ENCODE data around the gene RNF157.
"Not testable (repeated sequence)": the region's sequence is repeated elsewhere in the genome, so short reads cannot be mapped to it uniquely, and the experiment has no call there.

Gene RNF157

DNA sequence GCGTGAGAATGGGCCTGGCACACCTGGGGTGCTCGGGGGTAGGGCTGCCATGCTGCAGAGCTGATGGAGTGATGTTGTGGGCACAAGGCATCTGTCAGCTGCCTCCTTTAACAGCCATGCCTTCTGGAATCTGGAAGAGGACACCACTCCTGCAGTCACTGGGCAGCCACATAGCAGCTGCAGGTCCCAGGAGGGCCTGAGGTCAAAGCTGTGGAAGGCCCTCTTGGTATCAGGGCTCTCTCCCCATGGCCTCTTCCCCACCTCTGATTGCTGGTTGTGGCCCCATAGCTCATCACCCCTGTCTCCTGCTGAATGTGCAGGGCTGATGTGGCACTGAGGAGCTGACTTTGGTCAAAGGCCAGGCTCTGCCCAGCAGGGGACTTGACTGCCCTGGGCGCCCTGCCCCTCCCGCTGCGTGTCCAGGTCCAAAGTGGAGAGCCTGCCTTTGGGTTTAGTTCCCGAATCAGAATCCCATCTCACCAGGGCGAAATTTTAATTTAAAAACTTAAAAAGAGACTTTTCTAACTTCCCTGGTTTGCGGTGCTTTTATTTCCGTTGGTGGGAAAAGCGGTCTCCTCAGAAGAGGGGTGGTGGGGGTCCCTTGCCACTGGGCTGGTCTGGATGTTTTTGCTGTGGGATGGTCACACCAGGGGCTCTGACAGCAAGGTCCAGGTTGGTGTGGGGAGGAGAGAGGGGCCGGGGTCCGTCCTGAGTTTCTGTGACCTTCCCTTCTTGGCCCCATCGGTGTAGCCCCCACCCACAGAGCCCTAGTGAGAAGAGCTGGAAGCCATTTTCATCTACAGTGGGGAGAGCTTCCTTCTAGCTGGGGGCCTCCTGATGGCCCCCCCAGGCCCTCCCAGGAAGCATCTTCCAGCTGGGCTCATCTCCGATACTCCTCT is 30.7 kb upstream of the RNF157 start:
- DNase-seq (ENCODE audit: low read depth, low spot score) = no peak

DNA sequence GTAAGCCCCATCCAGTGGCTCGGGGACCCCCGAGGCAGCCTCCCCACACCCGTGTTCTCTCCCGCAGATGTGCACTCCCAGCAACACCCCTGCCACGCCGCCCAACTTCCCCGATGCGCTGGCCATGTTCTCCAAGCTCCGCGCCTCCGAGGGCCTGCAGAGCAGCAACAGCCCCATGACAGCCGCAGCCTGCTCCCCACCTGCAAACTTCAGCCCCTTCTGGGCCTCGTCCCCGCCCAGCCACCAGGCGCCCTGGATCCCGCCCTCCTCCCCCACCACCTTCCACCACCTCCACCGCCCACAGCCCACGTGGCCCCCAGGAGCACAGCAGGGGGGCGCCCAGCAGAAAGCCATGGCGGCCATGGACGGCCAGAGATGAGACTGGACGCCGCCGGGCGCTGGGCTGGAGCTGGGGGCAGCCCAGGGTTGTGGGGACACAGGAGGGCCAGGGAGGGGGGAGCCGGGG is 29.9 kb upstream of the RNF157 start:
- no peak for DNase-seq (ENCODE audit: low read depth, low spot score)

DNA sequence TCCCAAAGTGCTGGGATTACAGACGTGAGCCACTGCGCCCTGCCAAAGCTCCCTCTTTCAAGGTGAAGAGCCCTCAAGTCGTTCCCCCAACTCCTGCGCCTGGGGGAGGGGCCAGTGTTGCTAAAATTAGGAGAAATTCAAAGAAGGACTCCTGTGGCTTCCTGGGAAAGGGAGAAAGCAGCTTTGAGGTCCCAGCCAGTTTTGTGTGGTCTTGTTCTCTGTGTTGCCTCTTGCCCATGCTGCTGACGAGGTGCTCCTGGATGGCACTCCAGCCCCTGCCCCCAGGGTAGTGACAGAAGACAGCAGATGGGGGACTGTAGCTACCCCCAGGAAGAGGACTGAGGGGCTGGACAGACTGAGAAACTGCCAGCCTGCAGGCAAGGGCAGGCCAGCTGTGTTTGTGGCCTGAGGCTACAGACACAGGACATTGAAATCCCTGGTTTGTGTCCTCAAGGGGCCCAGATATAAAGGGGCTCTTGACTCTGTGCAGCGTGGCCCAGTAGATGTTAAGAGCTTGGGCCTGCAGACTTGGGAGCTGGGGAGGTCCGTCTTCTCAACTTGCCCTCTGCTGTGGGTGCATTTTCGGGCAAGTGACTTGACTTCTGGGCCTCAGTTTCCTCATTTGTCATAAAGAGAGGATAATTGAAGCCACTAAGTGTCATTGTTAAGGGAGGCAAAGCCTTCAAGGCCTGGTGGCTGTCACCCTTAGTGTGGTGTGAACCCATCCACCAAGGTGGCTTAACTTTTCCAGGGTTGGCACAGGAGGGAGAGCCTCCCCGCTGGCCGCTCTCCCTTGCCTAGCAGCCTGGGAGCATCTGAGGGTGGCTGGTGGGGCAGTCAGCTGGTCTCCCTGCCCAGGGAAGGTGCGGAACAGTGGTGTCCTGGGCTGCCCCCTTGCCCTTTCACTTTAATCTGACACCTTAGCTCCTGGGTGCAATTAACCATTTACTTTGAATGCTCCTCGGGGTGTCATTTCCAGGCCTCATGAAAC is 29.0 kb upstream of the RNF157 start:
- no peak for DNase-seq (ENCODE audit: low read depth, low spot score)

DNA sequence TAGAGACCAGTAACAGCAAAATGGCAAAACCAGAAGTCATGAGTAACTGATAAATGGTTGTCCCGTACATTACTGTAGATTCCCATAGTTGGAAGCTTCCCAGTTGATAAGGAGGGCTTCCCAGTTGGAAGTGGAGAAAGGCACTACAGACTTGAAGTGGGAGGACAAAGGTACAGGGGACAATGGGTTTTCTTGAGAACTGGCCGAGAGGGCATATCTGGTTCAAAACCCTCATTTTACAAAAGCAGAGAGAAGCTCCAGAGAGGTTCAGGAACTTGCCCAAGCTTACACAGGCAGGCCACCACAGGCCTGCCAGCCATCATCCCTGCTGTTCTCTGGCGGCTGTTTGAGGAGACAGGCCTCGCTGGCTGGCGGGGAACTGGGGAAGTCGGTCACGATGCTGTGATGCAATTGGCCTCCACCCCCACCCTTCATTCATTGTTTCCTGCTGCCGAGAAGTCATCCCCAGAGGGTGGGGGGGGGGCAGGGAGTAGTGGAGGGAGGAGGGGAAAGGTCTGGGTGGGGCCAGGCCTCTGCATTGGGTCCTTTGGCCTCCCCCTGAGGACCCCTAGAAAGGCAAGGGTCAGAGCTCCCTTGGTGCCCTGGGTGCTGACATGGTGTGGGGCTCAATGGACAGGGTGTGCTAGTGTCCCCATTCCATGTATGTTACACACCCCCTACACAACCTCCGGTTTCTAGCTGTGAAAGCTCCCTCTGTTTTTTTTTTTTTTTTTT is 27.9 kb upstream of the RNF157 start:
- peak; percentile 47 for DNase-seq (ENCODE audit: low read depth, low spot score)

DNA sequence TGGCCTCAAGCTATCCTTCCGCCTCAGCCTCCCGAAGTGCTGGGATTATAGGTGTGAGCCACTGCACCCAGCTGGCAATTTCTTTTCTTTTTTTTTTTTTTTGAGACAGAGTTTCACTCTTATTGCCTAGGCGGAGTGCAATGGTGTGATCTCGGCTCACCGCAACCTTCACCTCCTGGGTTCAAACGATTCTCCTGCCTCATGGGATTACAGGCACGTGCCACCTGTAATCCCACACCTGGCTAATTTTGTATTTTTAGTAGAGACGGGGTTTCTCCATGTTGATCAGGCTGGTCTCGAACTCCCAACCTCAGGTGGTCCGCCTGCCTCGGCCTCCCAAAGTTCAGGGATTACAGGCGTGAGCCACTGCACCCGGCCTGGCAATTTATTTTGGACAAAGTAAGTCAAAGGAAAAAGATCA is 27.3 kb upstream of the RNF157 start:
- not testable (repeated sequence) for DNase-seq (ENCODE audit: low read depth, low spot score)

DNA sequence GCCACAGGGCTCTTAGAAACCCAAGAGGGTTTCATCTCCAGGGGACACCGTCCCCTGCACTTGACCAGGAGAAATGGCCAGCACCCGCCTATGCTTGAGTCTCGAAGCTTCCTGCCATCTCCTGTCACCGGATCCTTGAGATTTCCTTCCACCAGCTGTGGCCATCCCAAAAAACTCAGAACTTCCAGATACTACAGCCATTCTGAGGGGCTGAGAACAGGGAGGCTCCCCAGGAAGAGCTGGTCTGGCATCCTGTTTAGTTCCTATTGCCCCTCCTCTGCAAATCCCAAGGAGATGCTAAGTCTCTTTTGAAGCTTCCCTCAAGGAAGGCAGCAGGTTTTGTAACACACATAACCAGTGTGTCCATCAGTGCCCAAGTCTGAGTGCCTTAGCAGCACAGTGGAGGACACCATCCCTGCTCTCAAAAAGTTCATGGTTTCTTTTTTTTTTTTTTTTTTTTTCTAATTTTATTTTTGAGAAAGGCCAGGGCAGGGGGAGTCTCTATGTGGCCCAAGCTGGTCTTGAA is 26.8 kb upstream of the RNF157 start:
- no peak for DNase-seq (ENCODE audit: low read depth, low spot score)

DNA sequence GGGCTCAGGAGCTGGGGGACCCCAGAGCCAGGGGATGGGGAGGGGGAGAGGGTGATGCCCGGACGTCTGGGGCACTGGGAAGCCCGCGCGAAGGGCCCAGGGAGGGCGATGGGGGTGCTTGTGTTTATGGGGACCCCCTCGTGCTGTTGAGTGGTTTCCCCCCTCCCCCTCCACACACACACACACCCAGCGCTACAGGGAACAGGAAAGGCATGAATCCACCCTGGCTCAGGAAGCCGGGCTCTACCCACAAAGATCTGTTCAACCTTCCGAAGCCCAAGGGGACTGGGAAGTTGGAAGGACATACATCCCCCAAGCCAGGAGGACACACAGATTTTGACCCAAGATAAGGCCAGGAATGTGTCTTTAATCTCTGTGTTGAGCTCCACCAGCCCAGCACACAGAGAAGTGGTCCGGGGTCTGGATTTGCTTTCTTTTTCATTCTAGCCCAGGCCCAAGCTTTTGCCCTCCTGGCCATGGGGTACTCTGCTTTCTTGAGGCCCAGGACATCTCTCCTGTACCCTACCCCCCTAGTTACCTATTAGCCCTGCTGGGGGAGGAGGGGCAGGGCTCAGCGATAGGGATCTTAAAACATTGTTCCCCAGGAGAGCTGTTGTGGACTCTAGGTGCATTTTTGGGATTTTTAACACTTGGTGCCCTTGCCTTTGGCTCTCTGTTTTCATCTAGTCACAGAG is 26.1 kb upstream of the RNF157 start:
- no peak for DNase-seq (ENCODE audit: low read depth, low spot score)

DNA sequence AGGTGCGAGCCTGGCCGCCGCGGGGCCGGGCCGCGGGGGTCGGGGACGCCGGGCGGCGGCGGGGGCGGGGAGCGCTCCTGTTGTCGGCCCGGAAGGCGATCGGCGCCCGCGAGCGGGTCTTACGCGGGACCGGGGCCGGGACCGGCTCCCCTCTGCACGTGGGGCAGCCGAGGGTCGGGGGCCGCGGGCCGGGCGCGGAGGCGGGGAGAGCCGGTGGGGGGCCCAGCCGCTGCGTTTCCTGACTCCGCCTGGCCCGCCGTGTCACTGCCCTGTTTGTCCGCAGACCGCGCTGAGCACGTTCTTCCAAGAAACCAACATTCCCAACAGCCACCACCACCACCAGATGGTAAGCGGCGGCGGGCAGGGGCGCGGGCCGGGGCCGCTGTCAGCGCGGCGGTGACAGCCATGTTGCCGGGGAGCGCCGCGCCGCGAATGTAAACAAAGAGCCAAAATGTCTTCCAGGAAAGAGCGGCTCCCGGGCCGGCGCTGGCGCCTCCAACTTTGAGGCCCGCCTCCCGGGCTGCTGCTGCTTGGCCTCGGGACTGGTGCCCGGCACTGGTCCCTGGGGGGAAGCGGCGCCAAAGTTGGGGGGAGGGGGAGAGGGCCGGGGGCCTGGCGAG is 25.4 kb upstream of the RNF157 start:
- no peak for DNase-seq (ENCODE audit: low read depth, low spot score)

DNA sequence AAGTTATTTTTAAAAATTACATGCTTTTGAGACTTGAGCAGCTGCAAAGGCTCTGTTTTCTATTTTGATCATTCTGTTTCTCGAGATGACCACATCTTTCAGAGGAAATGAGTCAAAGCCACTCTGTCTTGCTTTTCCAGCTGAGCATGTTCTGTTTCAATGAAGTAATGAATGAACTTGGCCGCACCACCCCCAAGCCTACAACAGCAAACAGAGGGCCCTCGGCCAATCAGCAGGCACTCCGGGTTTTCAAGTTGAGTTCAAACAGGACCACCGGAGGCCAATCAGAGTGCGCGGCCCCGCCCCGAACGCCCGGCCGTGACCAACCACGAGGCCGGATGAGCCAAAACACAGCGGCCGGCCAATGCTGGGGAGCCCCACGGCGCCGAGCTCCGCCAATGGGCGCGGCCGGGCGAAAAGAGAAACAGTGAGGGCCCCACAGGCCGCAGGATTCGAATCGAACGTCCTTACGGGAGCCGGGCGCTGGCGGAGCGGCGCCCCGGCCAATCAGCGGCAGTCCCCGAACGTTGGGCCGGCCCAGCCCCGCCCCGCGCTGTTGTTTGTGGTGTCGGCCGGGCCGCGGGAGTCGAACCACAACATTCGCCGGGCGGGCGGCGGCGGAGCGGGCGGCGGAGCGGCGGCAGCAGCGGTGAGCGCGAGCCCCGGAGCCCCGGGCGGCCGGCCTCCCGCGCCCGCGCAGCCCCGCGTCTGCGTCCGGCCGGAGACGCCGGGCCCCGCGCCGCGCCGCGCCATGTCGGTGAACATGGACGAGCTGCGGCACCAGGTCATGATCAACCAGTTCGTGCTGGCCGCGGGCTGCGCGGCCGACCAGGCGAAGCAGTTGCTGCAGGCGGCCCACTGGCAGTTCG is 24.7 kb upstream of the RNF157 start, which contains the start of gene UBALD2:
Gene UBALD2, plus strand, starts transcription at position 594 of the 869 bp plus-strand sequence. Its CDS starts 158 bp downstream, at position 752.
- peak; percentile 97 for DNase-seq (ENCODE audit: low read depth, low spot score)

DNA sequence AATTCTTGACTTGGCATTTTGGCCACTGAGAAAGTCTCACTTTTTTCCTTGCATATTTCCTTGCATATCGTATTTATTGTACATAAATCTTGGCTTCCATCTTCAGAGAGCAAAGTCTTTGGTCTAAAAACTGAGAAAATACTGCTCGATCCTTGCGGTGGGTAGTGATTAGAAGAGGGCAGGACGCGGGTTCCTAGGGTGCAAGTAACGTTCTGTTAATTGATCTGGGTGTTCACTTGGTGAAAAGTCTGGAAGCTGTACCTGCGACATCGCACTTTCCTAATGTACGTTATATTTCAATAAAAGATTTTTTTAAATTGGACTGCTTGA is 24.1 kb upstream of the RNF157 start:
- no peak for DNase-seq (ENCODE audit: low read depth, low spot score)

DNA sequence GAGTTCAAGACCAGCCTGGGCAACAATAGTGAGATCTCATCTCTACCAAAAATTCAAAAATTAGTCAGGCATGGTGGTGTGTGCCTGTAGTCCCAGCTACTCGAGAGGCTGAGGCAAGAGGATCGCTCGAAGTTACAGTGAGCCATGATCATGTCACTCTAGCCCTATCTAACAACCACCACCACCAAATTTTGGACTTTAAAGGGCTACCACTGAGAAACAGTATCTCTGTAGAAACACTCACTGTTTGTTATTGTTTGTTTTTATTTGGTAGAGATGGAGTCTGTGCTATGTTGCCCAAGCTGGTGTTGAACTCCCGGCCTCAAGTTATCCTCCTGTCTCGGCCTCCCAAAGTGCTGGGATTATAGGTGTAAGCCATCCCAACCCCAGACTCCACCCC is 23.6 kb upstream of the RNF157 start:
- DNase-seq (ENCODE audit: low read depth, low spot score) = no peak

DNA sequence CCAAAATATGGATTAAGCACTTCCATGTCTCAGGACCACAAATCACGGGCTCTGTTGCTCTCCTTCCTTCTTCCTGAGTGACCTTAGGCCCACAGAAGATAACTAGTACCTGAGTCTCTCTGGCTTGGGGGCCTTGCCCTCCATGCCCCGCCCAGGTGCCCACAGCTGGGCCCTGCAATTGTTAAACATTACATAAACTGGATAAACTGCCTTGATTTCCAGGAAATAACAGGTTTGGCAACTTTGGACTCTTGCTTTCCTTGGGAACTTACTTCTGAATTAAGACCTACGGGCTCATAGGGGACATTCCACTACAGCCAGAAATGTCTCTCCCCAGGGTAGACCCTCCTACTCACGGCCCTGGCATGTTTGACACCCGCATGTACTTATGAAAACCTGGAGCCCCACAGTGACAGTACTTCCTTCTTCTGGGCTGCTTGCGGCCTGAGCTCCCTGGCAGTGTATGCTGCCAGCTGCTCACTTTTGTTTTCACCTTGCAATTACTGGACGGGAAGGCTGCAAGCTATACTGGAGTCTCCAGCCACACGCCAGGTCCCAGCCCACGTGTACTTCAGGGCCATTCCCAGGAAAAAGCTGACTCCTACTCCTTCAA is 22.5 kb upstream of the RNF157 start:
- no peak for DNase-seq (ENCODE audit: low read depth, low spot score)

DNA sequence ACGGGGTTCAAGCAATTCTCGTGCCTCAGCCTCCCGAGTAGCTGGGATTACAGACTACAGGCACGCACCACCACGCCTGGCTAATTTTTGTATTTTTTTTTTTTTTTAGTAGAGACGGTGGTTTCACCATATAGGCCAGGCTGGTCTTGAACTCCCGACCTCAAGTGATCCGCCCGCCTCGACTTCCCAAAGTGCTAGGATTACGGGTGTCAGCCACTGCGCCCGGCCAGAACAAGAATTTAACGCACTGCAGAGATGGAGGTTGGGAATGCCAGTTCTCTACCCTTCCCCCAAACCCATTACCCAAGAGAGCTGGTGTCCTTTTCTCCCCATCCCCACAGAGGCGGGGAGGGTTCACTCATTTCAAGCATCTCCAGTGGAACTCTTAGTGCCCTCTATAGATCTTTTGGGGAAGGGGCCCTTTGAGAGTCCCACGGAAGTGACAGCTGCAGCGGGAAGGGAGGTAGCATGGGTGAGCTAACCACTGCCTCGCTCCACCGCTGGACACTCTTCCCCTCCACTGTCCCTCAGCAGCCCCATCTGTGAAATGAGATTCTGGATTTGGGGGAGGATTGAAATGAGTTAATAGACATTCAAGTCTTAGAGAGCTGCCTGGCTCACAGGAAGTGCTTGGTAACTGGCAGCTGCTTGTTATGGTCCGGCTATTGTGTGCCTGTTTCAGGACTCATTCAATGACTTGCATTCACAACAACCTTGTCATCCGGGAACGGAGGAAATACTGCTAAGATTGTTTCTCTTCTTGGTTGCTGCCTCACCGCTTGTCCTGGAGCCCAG is 21.3 kb upstream of the RNF157 start:
- no peak for DNase-seq (ENCODE audit: low read depth, low spot score)

DNA sequence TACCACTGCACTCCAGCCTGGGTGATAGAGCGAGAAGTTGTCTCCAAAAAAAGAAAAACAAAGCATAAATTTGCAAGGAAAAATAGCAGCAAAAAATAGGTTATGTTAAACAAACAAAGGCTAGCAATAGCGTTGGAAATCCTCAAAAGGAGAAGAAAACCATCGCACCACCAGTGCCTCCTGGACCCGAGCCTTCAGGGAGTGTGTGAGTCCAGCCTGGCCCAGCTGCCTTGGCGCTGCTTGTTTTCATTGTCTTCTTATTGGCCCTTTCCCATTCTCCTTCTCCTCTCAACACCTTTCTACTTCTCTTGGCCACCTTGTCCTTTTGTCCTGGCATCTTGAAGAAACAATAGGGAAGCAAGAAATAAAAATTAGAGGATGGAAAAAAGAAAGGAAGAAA is 20.4 kb upstream of the RNF157 start:
- no peak for DNase-seq (ENCODE audit: low read depth, low spot score)

DNA sequence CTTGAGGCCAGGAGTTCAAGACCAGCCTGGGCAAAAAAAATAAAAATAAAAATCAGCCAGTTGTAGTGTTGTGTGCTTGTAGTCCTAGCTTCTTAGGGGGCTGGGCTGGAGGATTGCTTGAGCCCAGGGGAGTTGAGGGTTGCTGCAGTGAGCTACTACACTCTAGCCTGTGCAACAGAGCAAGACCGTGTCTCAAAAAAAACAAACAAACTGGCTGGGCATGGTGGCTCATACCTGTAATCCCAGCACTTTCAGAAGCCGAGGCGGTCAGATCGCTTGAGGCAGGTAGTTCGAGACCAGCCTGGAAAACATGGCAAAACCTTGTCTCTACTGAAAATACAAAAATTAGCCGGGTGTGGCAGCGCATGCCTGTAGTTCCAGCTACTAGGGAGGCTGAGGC is 19.9 kb upstream of the RNF157 start:
- DNase-seq (ENCODE audit: low read depth, low spot score) = no peak

DNA sequence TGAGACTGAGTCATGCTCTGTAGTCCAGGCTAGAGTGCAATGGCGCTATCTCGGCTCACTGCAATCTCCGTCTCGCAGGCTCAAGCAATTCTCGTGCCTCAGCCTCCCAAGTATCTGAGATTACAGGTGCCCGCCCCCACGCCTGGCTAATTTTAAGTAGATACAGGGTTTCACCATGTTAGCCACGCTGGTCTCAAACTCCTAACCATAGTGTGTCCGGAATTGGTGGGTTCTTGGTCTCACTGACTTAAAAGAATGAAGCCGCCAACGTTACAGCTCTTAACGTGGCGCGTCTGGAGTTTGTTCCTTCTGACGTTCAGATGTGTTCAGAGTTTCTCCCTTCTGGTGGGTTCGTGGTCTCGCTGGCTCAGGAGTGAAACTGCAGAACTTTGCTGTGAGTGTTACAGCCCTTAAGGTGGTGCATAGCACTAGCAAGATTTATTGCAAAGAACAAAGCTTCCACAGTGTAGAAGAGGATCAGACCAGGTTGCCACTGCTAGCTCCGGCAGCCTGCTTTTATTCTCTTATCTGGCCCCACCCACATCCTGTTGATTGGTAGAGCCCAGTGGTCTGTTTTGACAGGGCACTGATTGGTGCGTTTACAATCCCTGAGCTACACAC is 16.2 kb upstream of the RNF157 start:
- DNase-seq (ENCODE audit: low read depth, low spot score) = not testable (repeated sequence)

DNA sequence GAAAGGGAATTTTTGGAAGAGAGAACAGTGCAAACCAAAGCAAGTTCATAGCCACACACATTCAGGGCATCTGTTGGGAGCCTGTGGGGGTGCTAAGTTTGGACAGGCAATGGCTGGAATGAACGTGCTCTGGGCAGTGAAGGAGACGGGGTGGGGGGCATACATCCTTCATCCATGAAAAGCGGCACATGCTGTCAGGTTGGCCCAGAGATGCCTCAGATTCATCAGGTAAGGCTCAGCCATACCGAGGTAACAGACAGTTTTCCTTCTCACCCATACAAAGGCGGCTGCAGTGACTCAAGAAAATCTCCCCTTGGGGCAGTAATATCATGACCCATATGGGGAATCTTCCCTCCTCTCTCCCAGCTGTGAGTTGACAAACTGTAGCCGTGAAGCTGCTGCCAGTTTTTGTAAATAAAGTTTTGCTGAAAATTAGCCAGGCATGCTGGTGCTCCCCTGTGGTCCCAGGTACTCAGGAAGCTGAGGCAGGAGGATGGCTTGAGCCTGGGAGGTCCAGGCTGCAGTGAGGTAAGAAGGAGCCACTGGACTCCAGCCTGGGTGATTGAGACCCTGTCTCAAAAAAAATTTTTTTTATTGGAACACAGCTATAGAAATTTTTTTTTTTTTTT is 15.6 kb upstream of the RNF157 start:
- no peak for DNase-seq (ENCODE audit: low read depth, low spot score)

Measured in activated naive CD8-positive, alpha-beta T cell treated with anti-CD3 and anti-CD28 coated beads, Interleukin-2, amount 50 U/mL, for 16 hours (primary cell).